Measurements from ENCODE around the gene PLK3.
A peak's percentile ranks its signal among the peaks of the same experiment; 100 is the strongest.

The PLK3 gene

DNA sequence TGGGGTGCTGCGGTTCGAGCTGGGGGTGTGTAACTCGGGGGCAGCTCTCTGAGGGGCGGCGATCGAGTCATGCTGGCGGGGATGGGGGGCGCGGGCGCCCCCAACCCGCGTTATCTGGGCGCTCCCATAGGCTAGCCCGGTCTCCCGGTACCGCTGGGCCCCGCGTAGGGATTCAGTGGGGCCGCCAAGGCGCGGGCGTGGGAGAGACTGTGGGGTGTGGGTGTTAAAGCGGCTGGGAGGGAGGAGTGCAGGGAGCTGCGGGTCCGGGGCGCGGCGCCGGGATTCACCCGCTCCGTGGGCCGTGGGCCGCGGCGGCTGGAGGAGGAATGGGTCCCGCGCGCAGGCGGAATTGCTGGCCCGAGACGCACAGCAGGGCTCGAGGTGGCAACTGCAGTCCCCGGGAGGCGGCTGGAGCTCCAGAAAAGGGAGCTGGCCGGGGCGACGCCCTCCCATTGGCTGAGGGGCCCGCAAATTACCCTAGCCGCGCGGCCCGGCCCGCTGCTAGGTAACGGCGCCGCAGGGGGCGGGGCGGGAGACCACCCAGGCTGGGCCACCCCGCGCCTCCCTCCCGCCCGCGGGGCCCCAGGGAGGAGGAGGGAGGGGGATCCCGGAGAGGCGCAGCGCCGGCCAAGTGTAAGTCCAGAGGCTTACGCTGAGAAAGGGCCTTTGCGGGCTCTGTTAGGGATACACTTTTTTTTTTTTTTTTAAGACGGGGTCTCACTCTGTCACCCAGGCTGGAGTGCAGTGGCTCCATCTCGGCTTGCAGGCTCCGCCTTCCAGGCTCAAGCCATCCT is 42.9 kb downstream of the PLK3 start, which contains the start of gene PTCH2:
Gene PTCH2, minus strand, starts transcription at position 392 of the 794 bp plus-strand sequence. Its CDS starts 321 bp downstream, at position 71.
- TF ChIP-seq, protein P1, sequence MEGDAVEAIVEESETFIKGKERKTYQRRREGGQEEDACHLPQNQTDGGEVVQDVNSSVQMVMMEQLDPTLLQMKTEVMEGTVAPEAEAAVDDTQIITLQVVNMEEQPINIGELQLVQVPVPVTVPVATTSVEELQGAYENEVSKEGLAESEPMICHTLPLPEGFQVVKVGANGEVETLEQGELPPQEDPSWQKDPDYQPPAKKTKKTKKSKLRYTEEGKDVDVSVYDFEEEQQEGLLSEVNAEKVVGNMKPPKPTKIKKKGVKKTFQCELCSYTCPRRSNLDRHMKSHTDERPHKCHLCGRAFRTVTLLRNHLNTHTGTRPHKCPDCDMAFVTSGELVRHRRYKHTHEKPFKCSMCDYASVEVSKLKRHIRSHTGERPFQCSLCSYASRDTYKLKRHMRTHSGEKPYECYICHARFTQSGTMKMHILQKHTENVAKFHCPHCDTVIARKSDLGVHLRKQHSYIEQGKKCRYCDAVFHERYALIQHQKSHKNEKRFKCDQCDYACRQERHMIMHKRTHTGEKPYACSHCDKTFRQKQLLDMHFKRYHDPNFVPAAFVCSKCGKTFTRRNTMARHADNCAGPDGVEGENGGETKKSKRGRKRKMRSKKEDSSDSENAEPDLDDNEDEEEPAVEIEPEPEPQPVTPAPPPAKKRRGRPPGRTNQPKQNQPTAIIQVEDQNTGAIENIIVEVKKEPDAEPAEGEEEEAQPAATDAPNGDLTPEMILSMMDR (IDR thresholded peaks at IDR 0.05; ENCODE audit: insufficient read depth, low read length), result no peak
- TF ChIP-seq GABPA (IDR thresholded peaks at IDR 0.05; ENCODE audit: low read depth) (no peak), POLR2AphosphoS5 (IDR thresholded peaks at IDR 0.05; ENCODE audit: low read depth) (no peak), SPI1 (IDR thresholded peaks at IDR 0.05; ENCODE audit: borderline replicate concordance, low read depth) (no peak)
- TF ChIP-seq, protein P2, sequence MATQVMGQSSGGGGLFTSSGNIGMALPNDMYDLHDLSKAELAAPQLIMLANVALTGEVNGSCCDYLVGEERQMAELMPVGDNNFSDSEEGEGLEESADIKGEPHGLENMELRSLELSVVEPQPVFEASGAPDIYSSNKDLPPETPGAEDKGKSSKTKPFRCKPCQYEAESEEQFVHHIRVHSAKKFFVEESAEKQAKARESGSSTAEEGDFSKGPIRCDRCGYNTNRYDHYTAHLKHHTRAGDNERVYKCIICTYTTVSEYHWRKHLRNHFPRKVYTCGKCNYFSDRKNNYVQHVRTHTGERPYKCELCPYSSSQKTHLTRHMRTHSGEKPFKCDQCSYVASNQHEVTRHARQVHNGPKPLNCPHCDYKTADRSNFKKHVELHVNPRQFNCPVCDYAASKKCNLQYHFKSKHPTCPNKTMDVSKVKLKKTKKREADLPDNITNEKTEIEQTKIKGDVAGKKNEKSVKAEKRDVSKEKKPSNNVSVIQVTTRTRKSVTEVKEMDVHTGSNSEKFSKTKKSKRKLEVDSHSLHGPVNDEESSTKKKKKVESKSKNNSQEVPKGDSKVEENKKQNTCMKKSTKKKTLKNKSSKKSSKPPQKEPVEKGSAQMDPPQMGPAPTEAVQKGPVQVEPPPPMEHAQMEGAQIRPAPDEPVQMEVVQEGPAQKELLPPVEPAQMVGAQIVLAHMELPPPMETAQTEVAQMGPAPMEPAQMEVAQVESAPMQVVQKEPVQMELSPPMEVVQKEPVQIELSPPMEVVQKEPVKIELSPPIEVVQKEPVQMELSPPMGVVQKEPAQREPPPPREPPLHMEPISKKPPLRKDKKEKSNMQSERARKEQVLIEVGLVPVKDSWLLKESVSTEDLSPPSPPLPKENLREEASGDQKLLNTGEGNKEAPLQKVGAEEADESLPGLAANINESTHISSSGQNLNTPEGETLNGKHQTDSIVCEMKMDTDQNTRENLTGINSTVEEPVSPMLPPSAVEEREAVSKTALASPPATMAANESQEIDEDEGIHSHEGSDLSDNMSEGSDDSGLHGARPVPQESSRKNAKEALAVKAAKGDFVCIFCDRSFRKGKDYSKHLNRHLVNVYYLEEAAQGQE (IDR thresholded peaks at IDR 0.05; ENCODE audit: insufficient replicate concordance, low read depth), result no peak
- Histone ChIP-seq H3K4me3 (replicated peaks; ENCODE audit: insufficient read depth, low read length) (peak within 1 kb of the TSS; percentile 23), H3K27me3 (ENCODE audit: insufficient read depth, poor library complexity, severe bottlenecking) (peaks cover 7% of the 10 kb centered on the region), H3K27ac (replicated peaks) (no peak within 1 kb of the TSS; the same call in 1 of the 2 replicates)
- DNase-seq (ENCODE audit: low read depth in 1 of 2, low spot score in 1 of 2), result peak in 1 of 2 experiments; percentile 24

GRCh38 chr1:44846985-44847384 is 46.8 kb downstream of the PLK3 start:
- peaks cover 7% of the 10 kb centered on the region for H3K27me3 ChIP-seq (ENCODE audit: insufficient read depth, poor library complexity, severe bottlenecking)
- TF ChIP-seq POLR2AphosphoS5 (IDR thresholded peaks at IDR 0.05; ENCODE audit: low read depth), result no peak
- TF ChIP-seq GABPA (IDR thresholded peaks at IDR 0.05; ENCODE audit: low read depth), result no peak
- TF ChIP-seq, protein P1 (IDR thresholded peaks at IDR 0.05; ENCODE audit: insufficient read depth, low read length), result no peak
- TF ChIP-seq, protein P2 (IDR thresholded peaks at IDR 0.05; ENCODE audit: insufficient replicate concordance, low read depth), result no peak
- TF ChIP-seq SPI1 (IDR thresholded peaks at IDR 0.05; ENCODE audit: borderline replicate concordance, low read depth), result no peak

DNA sequence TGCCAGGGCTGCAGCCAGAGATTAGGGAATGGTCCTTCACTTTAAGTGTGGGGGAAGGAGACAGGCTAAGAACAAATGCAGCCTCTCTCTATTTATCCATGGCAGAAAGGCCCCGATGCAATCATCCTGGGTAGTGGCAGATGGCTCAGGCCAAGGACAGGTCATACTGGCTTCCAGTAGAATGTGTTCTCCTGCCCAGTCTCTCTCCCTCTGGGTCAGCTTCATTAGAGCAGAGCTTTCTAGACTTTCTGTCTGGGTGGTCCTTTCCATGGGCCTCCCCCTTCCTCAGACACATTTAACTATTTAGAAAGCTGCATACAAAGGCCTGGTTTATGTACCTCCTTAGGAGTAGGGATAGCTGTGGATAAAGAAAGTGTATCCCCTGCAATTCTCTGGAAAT is 47.7 kb downstream of the PLK3 start:
- TF ChIP-seq, protein P1 (IDR thresholded peaks at IDR 0.05; ENCODE audit: insufficient read depth, low read length), result no peak
- TF ChIP-seq, protein P2 (IDR thresholded peaks at IDR 0.05; ENCODE audit: insufficient replicate concordance, low read depth), result no peak
- TF ChIP-seq POLR2AphosphoS5 (IDR thresholded peaks at IDR 0.05; ENCODE audit: low read depth), result no peak
- no peak for TF ChIP-seq GABPA (IDR thresholded peaks at IDR 0.05; ENCODE audit: low read depth)
- no peak for TF ChIP-seq SPI1 (IDR thresholded peaks at IDR 0.05; ENCODE audit: borderline replicate concordance, low read depth)
- H3K27ac ChIP-seq (replicated peaks), result no peak overlapping the region
- DNase-seq (ENCODE audit: low read depth in 1 of 2, low spot score in 1 of 2), result no peak
- no peak overlapping the region for H3K4me3 ChIP-seq (replicated peaks; ENCODE audit: insufficient read depth, low read length)
- H3K27me3 ChIP-seq (ENCODE audit: insufficient read depth, poor library complexity, severe bottlenecking), result peaks cover under 1% of the 10 kb centered on the region

More at GRCh38 chr1:44846985-44847384, 46.8 kb downstream of the PLK3 start:
- DNase-seq (ENCODE audit: low read depth in 1 of 2, low spot score in 1 of 2), result no peak
- no peak overlapping the region for H3K27ac ChIP-seq (replicated peaks)
- no peak overlapping the region for H3K4me3 ChIP-seq (replicated peaks; ENCODE audit: insufficient read depth, low read length)
